Mesangial cell (primary cell): ENCODE data around the gene BEND7. TPM values are rescaled to one million over a fixed set of nuclear protein-coding genes. Genes with fewer than 3 reads are reported as not detected.

ENCODE experiments used
- total RNA-seq: library from RNA; depleted of rRNA; stranded (reverse); fragments of >200 nt; gene quantifications from 2 replicates; pipeline ENCODE4 v1.2.3, GENCODE V29; 2015

Gene BEND7
- total RNA-seq, result 13.3 and 16.8 TPM in 2 replicates

DNA sequence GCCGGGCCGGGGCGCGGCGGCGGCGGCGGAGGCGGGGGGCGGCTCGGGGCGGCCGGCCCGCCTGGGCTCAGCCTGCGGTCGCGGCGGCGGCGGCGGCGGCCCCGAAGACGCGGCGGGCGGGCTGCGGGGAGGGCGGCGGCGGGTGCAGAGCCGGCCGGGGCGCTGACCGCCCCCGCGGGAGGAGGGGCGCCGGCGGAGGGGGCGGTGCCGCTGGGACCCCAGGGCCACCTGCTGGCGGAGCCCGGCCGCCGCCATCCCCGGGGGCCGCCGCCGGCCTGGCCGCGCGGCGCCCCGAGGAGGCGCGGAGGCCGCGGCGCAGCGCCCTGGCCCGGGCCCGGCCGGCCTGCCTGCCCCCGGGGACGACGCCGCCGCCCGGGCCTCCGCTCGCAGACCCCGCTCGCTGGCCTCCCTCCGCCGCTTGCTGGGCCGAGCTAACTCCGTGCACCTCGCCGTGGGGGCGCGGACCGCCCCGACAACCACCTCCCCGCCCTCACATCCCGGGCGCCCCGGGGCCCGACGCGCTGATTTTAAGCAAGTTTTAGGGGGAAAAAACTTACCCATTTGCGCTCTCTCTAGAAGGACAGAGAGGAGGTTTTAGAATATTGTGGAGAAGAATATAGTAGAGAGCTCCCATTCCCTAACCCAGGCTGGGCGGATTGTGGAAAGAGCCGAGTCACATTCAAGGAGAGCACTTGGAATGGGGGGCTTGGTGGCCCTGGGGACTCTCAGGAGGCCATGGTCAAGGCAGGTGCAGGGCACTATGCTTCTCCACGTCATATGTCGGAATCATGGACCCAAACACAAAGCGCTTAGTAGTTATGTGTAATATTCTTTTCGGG lies at the start of gene BEND7:
Gene BEND7 (minus strand): TSS at position 140 of the 839 bp plus-strand sequence. CDS start 481 bp downstream, outside the sequence.

Other genes with a start within 250 kb of the BEND7 start
- 12.7 and 17.1 TPM in 2 replicates for gene PHYH, start 228.9 kb downstream of the BEND7 start, total RNA-seq
- 44.7 and 61.4 TPM in 2 replicates for gene SEPHS1, start 180.7 kb downstream of the BEND7 start, total RNA-seq
- 8.2 and 9.0 TPM in 2 replicates for gene PRPF18, start 58.0 kb upstream of the BEND7 start, total RNA-seq